Measurements from ENCODE around the gene CEBPA. TPM values are rescaled to one million over a fixed set of nuclear protein-coding genes. Genes with fewer than 3 reads are reported as not detected.

Gene CEBPA
- total RNA-seq, result 10.4 TPM
- 10.8 TPM for polyA plus RNA-seq

DNA sequence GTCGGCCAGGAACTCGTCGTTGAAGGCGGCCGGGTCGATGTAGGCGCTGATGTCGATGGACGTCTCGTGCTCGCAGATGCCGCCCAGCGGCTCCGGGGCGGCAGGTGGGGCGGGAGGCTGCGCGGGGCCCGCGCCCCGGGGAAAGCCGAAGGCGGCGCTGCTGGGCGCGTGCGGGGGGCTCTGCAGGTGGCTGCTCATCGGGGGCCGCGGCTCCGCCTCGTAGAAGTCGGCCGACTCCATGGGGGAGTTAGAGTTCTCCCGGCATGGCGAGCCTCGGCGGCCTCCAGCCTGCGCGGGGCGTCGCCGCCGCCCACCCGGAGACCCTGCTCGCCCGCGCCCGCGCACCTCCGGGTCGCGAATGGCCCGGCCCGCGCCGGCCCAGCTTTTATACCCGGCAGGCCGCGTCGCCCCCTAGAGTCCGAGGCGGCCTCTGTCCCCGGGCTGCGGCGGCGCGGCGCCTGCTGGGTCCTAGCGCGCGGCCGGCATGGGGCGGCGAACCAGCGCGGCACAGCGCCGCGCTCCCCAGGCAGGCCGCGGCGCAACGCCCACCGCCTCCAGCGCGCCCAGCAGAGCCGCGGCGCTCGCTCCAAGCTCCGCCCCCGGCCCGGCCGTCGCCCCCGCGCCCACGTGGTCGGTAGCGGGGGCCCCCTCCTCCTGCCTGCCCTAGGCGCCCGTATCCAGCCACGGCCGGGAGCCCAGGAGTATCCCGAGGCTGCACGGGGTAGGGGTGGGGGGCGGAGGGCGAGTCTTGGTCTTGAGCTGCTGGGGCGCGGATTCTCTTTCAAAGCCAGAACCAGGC is at the start of gene CEBPA:
TSS of gene CEBPA (minus strand) at position 360 of the 799 bp plus-strand sequence. CDS start at position 240, 120 bp downstream.
- H3K27ac ChIP-seq (ENCODE audit: low read depth), result peak within 1 kb of the TSS; percentile 62
- no peaks in the 10 kb centered on the region for H3K4me1 ChIP-seq (ENCODE audit: insufficient read depth)
- H3K4me3 ChIP-seq (ENCODE audit: low read depth, low read length), result peak within 1 kb of the TSS; percentile 72
- DNase-seq (ENCODE audit: extremely low spot score), result no peak
- H3K36me3 ChIP-seq (ENCODE audit: insufficient read depth), result no peaks in the 10 kb centered on the region
- WGBS, result under 1% methylated on average over 111 of the region's 111 CpGs

DNA sequence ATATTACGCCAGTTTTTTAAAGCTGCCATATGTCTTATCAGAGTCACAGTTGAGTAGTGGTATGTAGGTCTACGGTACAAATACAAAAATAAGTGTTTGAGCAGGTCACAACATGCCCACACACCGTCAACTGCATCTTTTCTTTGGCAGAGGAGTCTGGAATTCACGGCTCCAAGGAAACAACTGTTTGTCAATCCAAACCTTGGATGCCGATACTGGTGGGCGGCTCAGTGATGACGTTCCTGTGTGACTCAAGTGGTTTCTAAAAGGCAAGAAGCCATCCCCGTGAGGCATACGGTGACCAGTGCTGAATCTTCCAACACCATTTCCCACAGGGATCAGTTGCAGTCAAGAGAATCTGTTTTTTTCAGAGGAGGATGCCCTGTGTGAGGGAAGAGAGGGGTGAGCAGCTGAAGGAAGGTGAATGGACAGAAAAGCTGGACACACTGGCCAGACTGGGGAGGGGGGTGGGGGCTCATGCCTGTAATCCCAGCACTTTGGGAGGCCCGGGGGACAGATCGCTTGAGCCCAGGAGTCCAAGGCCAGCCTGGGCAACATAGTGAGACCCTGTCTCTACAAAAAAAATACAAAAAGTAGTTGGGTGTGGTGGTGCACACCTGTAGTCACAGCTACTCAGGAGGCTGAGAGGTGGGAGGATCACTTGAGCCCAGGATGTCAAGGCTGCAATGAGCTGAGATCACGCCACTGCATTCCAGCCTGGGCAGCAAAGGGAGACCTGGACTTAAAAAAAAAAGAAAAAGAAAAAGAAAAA is 48.4 kb upstream of the CEBPA start:
- Histone ChIP-seq H3K27ac (ENCODE audit: low read depth) (no peak overlapping the region), H3K4me1 (ENCODE audit: insufficient read depth) (no peaks in the 10 kb centered on the region), H3K4me3 (ENCODE audit: low read depth, low read length) (no peak overlapping the region), H3K36me3 (ENCODE audit: insufficient read depth) (no peaks in the 10 kb centered on the region)
- WGBS, result 73% methylated on average over 12 of the region's 12 CpGs
- DNase-seq (ENCODE audit: extremely low spot score), result no peak

DNA sequence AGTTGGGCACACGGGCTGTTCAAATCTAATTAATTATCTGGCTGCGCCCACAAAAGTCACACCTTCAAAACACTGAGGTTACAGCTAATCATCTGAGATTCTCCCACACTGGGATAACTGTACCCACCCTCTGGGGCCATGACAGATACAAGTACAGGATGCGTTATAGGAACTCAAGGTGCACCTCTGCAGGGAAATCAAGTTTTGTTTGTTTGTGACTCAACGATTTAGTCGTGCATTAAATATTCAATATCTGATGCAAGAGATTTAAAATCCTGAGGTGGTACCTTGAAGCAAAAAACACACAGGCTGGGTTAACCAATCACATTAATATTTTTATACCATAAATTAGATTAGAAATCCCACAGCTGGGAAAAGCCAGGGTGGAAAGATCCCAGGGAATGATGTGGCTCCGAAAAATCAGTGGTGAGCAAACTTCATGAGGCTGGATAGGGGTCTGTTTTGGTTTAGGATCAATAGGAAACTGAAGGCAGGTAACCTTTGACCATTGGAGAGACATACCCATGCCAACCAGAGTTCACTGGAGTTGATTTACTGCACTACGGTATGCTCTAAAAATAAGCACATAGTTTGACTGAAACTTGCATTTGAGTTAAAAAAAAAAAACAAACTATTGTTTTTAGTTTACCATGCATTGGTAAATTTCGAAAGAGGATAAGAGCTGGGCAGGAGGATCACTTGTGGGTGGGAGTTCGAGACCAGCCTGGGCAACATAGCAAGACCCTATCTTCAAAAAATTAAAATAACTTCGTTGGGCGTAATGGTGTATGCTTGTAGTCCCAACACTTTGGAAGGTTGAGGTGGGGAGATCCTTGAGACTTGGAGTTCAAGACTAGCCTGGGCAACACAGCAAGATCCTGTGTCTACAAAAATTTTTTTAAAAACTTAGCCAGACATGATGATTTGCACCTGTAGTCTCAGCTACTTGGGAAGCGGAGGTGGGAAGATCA is 47.3 kb upstream of the CEBPA start:
- DNase-seq (ENCODE audit: extremely low spot score), result no peak
- H3K4me3 ChIP-seq (ENCODE audit: low read depth, low read length), result no peak overlapping the region
- WGBS, result 86% methylated on average over 12 of the region's 12 CpGs
- H3K27ac ChIP-seq (ENCODE audit: low read depth), result no peak overlapping the region
- H3K36me3 ChIP-seq (ENCODE audit: insufficient read depth), result no peaks in the 10 kb centered on the region
- no peaks in the 10 kb centered on the region for H3K4me1 ChIP-seq (ENCODE audit: insufficient read depth)

DNA sequence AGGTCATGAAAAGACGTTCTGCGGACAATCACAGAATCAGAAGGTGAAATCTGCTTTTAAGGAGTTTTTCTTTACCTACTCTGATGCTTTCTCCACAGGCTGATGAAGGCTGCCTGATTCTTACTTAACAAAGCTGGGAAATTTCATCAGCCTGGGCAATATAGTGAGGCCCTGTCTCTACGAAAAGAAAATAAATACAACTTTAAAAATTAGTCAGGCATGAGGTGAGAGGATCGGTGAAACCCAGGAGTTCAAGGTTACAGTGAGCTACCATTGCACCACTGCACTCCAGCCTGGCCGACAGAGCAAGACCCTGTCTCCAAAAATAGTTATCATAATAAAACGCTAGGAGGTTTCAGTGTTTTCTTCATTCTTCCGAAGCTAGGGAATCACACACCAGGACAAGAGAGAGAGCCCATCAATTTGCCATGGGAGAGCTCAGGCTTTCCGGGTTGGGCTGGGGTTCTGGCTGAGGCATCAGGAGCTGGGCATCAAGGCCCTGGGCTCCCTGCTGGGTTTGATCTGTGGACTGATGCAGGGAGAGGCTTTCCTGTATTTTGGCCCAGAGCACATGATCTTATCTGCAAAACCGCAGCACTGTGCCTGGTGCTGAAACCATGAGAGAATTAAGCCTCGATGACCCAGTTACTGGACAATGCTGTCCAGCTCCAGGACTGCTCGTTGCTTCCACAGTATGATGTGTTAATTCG is 46.1 kb upstream of the CEBPA start:
- H3K4me1 ChIP-seq (ENCODE audit: insufficient read depth), result no peaks in the 10 kb centered on the region
- 57% methylated on average over 12 of the region's 12 CpGs for WGBS
- no peak overlapping the region for H3K4me3 ChIP-seq (ENCODE audit: low read depth, low read length)
- no peak for DNase-seq (ENCODE audit: extremely low spot score)
- H3K36me3 ChIP-seq (ENCODE audit: insufficient read depth), result no peaks in the 10 kb centered on the region
- no peak overlapping the region for H3K27ac ChIP-seq (ENCODE audit: low read depth)

DNA sequence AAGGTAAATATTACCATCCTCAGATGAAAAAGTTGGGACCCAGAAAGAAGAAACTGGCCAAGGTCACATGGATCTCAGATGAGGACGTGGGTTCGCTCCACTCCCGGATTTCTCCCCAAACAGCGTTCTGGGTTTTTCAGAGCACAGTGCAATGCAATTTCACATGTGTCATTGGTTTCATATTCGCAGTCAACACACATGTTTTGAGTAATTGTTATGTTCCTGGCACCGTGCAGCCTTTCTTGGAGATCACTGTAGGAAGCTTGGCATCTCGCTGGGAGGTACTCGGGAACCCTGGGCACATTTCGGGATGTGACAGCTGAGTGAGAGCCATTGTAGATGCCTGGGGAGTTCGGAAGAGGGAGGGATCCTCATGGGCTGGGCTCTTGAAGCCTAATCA is 45.0 kb upstream of the CEBPA start:
- Histone ChIP-seq H3K36me3 (ENCODE audit: insufficient read depth) (no peaks in the 10 kb centered on the region), H3K4me3 (ENCODE audit: low read depth, low read length) (no peak overlapping the region), H3K4me1 (ENCODE audit: insufficient read depth) (no peaks in the 10 kb centered on the region), H3K27ac (ENCODE audit: low read depth) (no peak overlapping the region)
- DNase-seq (ENCODE audit: extremely low spot score), result no peak
- 88% methylated on average over 10 of the region's 10 CpGs for WGBS

DNA sequence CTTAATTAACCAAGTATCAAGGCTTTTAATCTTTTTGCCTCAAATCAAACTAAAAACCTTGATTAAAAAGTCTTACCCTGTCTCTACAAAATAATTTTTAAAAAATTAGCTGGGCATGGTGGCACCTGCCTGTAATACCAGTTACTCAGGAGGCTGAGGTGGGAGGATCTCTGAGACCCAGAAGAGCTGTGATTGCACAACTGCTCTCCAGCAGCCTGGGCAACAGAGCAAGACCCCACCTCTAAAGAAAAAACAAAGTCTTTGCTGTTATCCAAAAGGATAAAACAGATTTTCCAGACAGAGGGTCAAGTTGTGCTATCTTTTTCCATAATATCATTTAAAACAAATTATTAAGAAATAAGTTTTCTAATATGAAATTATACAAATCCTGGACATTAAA is 44.3 kb upstream of the CEBPA start:
- Histone ChIP-seq H3K36me3 (ENCODE audit: insufficient read depth) (no peaks in the 10 kb centered on the region), H3K27ac (ENCODE audit: low read depth) (no peak overlapping the region), H3K4me3 (ENCODE audit: low read depth, low read length) (no peak overlapping the region), H3K4me1 (ENCODE audit: insufficient read depth) (no peaks in the 10 kb centered on the region)
- no peak for DNase-seq (ENCODE audit: extremely low spot score)

DNA sequence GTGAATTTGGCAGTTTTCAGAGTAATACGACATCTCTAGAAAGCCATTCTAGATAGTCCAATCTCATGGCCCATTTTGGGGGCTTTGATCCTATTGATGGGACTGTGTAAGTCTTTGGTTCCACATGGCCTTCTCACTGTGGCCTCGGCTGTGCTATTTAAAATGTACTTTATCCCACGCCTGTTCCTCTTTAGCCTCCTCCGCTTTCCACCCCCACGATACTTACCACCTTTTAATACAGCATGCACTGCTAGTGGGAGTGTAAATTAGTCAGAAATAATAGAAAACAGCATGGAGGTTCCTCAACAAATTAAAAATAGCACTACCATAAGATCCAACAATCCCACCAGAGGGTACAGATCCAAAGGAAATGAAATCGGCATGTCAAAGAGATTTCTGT is 42.8 kb upstream of the CEBPA start:
- WGBS, result 90% methylated on average over 6 of the region's 6 CpGs

DNA sequence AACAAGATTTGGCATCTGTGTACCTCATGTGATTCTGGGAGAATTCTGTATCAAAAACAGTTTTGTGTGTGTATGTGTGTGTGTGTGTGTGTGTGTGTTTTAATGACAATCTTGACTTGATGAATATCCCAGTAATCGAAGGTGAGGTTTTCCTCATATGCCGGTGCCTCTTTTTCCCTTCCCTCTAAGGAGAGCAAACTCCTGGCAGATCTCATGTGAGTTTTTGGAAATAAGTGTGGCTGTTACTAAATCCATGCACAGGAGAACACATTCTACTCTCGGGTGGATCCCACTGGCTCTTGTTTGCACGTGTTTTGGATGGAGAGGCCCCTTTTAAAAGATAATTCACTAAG is 42.2 kb upstream of the CEBPA start:
- Histone ChIP-seq H3K4me3 (ENCODE audit: low read depth, low read length) (no peak overlapping the region), H3K36me3 (ENCODE audit: insufficient read depth) (no peaks in the 10 kb centered on the region)
- 43% methylated on average over 4 of the region's 4 CpGs for WGBS

More for the DNA sequence above, 42.8 kb upstream of the CEBPA start:
- DNase-seq (ENCODE audit: extremely low spot score), result no peak
- H3K4me1 ChIP-seq (ENCODE audit: insufficient read depth), result no peaks in the 10 kb centered on the region
- H3K36me3 ChIP-seq (ENCODE audit: insufficient read depth), result no peaks in the 10 kb centered on the region
- H3K27ac ChIP-seq (ENCODE audit: low read depth), result no peak overlapping the region
- H3K4me3 ChIP-seq (ENCODE audit: low read depth, low read length), result no peak overlapping the region

DNA sequence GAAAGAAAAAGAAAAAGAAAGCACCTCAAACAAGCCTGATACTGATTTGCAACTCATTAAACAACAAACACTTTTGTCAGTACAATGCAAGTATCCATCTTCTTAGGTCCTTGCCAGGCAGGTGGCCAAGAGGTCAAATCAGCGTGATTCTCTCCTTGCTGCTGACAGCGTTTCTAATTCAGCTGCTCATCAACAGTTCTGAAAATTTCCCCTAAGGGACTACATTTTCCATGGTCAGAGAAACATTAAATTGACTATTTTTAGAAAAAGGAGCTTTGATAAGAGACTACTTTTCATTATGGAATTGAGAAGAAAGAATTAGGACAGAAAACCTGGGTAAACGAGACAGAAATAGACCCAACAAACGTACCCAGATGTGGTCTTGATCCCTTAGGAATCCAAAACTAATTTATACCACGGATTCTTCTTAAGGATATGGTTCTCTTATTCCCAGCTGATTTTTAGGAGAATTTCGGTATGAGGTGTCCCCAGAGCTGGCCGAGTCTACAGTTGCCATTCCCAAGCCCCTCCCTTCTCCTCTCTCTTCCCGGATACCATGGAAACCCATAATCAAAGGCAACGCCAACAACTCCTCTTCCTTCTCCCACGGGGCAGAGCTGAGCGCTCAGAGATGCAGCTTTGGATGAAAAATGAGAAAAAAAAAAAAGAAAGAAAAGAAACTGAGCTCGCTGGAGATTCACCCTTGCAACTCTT is 41.7 kb upstream of the CEBPA start:
- H3K27ac ChIP-seq (ENCODE audit: low read depth), result no peak overlapping the region
- H3K4me1 ChIP-seq (ENCODE audit: insufficient read depth), result no peaks in the 10 kb centered on the region
- no peak overlapping the region for H3K4me3 ChIP-seq (ENCODE audit: low read depth, low read length)
- no peaks in the 10 kb centered on the region for H3K36me3 ChIP-seq (ENCODE audit: insufficient read depth)
- WGBS, result 17% methylated on average over 12 of the region's 12 CpGs
- DNase-seq (ENCODE audit: extremely low spot score), result peak; percentile 33

More for the DNA sequence above, 42.2 kb upstream of the CEBPA start:
- Histone ChIP-seq H3K27ac (ENCODE audit: low read depth) (no peak overlapping the region), H3K4me1 (ENCODE audit: insufficient read depth) (no peaks in the 10 kb centered on the region)
- no peak for DNase-seq (ENCODE audit: extremely low spot score)

DNA sequence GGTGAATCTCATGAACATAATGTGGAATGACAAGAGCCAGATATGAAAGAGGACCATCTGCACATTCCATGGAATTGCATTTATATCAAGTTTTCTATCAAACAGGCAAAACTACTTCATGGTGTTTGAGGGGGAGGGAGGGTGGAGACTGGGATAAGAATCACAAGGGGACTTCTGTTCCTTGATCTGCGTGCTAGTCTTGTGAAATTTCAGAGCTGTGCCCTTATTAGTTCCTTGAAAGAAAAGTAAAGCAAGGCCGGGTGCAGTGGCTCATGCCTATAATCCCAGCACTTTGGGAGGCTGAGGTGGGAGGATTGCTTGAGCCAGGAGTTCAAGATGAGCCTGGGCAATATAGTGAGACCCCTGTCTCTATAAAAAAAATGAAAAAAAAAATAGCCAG is 41.0 kb upstream of the CEBPA start:
- no peak for DNase-seq (ENCODE audit: extremely low spot score)
- Histone ChIP-seq H3K36me3 (ENCODE audit: insufficient read depth) (no peaks in the 10 kb centered on the region), H3K27ac (ENCODE audit: low read depth) (no peak overlapping the region), H3K4me1 (ENCODE audit: insufficient read depth) (no peaks in the 10 kb centered on the region), H3K4me3 (ENCODE audit: low read depth, low read length) (no peak overlapping the region)
- WGBS, result 79% methylated on average over 2 of the region's 2 CpGs

DNA sequence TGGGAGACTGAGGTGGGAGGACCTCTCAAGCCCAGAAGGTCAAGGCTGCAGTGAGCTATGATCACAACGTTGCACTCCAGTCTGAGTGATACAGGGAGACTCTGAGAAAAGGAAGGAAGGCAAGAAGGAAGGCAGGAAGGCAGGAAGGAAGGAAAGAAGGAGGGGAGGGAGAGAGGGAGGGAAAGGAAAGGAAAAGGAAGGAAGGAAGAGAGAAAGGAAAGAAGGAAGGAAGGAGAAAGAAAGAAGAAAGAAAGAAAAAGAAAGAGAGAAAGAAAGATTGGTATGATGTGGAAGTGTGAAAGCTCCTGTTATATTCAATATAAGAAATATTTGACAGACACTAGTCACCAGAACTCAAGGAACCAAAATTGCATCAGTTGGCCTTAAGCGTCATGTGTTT is 38.7 kb upstream of the CEBPA start:
- DNase-seq (ENCODE audit: extremely low spot score), result no peak
- Histone ChIP-seq H3K4me3 (ENCODE audit: low read depth, low read length) (no peak overlapping the region), H3K36me3 (ENCODE audit: insufficient read depth) (no peaks in the 10 kb centered on the region), H3K27ac (ENCODE audit: low read depth) (no peak overlapping the region), H3K4me1 (ENCODE audit: insufficient read depth) (no peaks in the 10 kb centered on the region)
- WGBS, result 30% methylated on average over 2 of the region's 2 CpGs

Data from urinary bladder (tissue), 4 donors.